Right lung (tissue), 5 donors: ENCODE results near the gene CACNA1E. TPM values are rescaled to one million over a fixed set of nuclear protein-coding genes. Genes with fewer than 3 reads are reported as not detected.
A peak's percentile ranks its signal among the peaks of the same experiment; 100 is the strongest.

Source experiments
- DNase-seq, 2 donors: peaks; one replicate each; pipeline ENCODE4 v3.0.0-alpha.2; 2013
- polyA plus RNA-seq, 5 donors: library from polyadenylated mRNA; unstranded; fragments of 120-200 nt; gene quantifications; one replicate each; pipeline versions ENCODE4 v1.2.1 to v1.2.3, GENCODE V29; 2013; ENCODE audit warnings: inconsistent platforms in 1 of 5, low replicate concordance in 1 of 5; ENCODE audit not compliant: insufficient read length in 5 of 5, insufficient read depth in 1 of 5

CACNA1E gene
- polyA plus RNA-seq, 5 donors = 0.05 to 0.16 (median 0.08) TPM

- no peak for DNase-seq
These were observed 1.5 kb downstream of the CACNA1E start for GRCh38 chr1:181484821-181485220.

- no peak for DNase-seq
These were observed 2.2 kb downstream of the CACNA1E start for GRCh38 chr1:181485287-181486097.

- no peak for DNase-seq
These were observed 2.7 kb downstream of the CACNA1E start for GRCh38 chr1:181486098-181486420.

- no peak for DNase-seq
These were observed 5.5 kb downstream of the CACNA1E start for GRCh38 chr1:181488866-181489265.

- DNase-seq = no peak
These were observed 7.0 kb downstream of the CACNA1E start for GRCh38 chr1:181490276-181490675.

GRCh38 chr1:181490740-181491712 lies 7.7 kb downstream of the CACNA1E start:
- DNase-seq = peak; percentile 76 to 81

- peak in 1 of 2 donors; percentile 46 for DNase-seq
These were observed 9.8 kb downstream of the CACNA1E start for GRCh38 chr1:181493166-181493565.

- no peak for DNase-seq
These were observed 10.6 kb downstream of the CACNA1E start for GRCh38 chr1:181493885-181494284.

- no peak for DNase-seq
These were observed 13.4 kb downstream of the CACNA1E start for GRCh38 chr1:181496759-181497158.

- no peak for DNase-seq
These were observed 14.6 kb downstream of the CACNA1E start for GRCh38 chr1:181497870-181498269.

- DNase-seq = no peak
These were observed 16.5 kb downstream of the CACNA1E start for GRCh38 chr1:181499825-181500224.

- DNase-seq = no peak
These were observed 17.3 kb downstream of the CACNA1E start for GRCh38 chr1:181500636-181501035.

GRCh38 chr1:181501612-181502011 lies 18.3 kb downstream of the CACNA1E start:
- DNase-seq = no peak

- DNase-seq = peak; percentile 72 to 79
These were observed 20.0 kb downstream of the CACNA1E start for GRCh38 chr1:181503171-181503810.

- DNase-seq = no peak
These were observed 21.1 kb downstream of the CACNA1E start for GRCh38 chr1:181504399-181504842.

GRCh38 chr1:181506563-181507353 lies 23.4 kb downstream of the CACNA1E start:
- no peak for DNase-seq

GRCh38 chr1:181508486-181509165 lies 25.3 kb downstream of the CACNA1E start:
- DNase-seq = no peak

- DNase-seq = no peak
These were observed 30.5 kb downstream of the CACNA1E start for GRCh38 chr1:181513786-181514297.

- no peak for DNase-seq
These were observed 31.3 kb downstream of the CACNA1E start for GRCh38 chr1:181514298-181515290.
